KBM-7 (cell line): ENCODE data around the gene POLR2I.
"Not testable (repeated sequence)": the region's sequence is repeated elsewhere in the genome, so short reads cannot be mapped to it uniquely, and the experiment has no call there.

Source experiments
- DNase-seq: peaks from one replicate; pipeline ENCODE4 v3.0.0-alpha.2; 2015
- in situ Hi-C: fragments of 300-500 bp; cut with MboI; formaldehyde crosslinking; loops from 2 replicates; pipeline ENCODE4 v1.14.3; 2020; ENCODE audit warnings: low sequenced_read_pairs, low pct_unique_long_range_greater_than_20kb, mixed read lengths

POLR2I gene

GRCh38 chr19:36073121-36073876 lies 41.4 kb downstream of the POLR2I start:
- in situ Hi-C loops = no loop called here
- DNase-seq = no peak

GRCh38 chr19:36072081-36072480 lies 42.6 kb downstream of the POLR2I start:
- in situ Hi-C loops = no loop called here
- no peak for DNase-seq

GRCh38 chr19:36068810-36069499 lies 45.7 kb downstream of the POLR2I start:
- DNase-seq, in situ Hi-C loops: not testable (repeated sequence)

- DNase-seq = no peak
- in situ Hi-C loops = no loop called here
Measured at GRCh38 chr19:36067681-36068080, 47.0 kb downstream of the POLR2I start.

GRCh38 chr19:36064826-36065225 lies 49.8 kb downstream of the POLR2I start:
- in situ Hi-C loops = no loop called here
- DNase-seq = no peak
